PC-9 (cell line): ENCODE results near the gene IL1F10.

Experiments
- CTCF ChIP-seq: fragments of 200-600 bp; sonication (generic); conservative IDR thresholded peaks from 2 replicates; pipeline ENCODE4 v1.6.1; 2017; ENCODE audit warnings: mixed run types, antibody characterized with exemption, mild to moderate bottlenecking, moderate library complexity
- EZH2 ChIP-seq: fragments of 200-600 bp; sonication (generic); IDR thresholded peaks from 2 replicates; pipeline ENCODE4 v1.8.0; 2017; ENCODE audit warnings: antibody characterized with exemption, low read depth

DNA sequence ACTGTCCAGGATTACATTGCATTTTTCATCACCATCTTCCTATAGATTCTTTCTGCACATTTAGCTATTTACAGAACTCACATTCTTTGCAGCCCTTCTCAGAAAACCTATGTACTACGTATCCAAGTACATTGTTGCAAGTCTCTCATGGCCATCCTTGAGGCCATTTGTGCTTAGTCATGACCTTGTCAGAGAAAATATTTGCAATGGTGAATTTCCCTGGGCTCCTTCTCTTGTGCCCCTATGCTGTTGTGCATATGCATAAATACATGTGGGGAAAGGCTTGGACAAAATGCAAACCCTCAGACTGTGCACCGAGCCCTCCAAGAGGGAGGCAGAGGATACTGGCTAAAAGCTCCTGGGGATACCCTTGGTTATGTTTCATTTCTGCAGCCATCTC lies 43.0 kb upstream of the IL1F10 start:
- TF ChIP-seq CTCF (no peak), EZH2 (no peak)
